Thoracic aorta (tissue), 2 donors: Measurements from ENCODE around the gene PREPL. TPM values are rescaled to one million over a fixed set of nuclear protein-coding genes. Genes with fewer than 3 reads are reported as not detected.

ENCODE experiments used
- ATAC-seq: fragments of 150-250 bp; one replicate; pipeline ENCODE4 v1.8.0; 2017; ENCODE audit warnings: low read depth; ENCODE audit not compliant: insufficient number of reproducible peaks, low FRiP score
- DNase-seq: peaks from one replicate; pipeline ENCODE4 v3.0.0-alpha.2; 2020; ENCODE audit warnings: low spot score
- H3K27ac ChIP-seq, 2 donors: fragments of 200-600 bp; sonication (generic); 1 replicate in 1 of 2; 2 replicates in 1 of 2; pipeline ENCODE4 v1.5.1; 2016; ENCODE audit warnings: mild to moderate bottlenecking in 2 of 2, moderate library complexity in 2 of 2
- H3K27me3 ChIP-seq: fragments of 200-600 bp; sonication (generic); replicated peaks from 2 replicates; pipeline ENCODE4 v1.6.0; 2016; ENCODE audit warnings: mild to moderate bottlenecking; ENCODE audit not compliant: insufficient read depth
- H3K36me3 ChIP-seq: fragments of 200-600 bp; sonication (generic); one replicate; pipeline ENCODE4 v1.5.1; 2016
- H3K4me1 ChIP-seq, 2 donors: fragments of 200-600 bp; sonication (generic); 1 replicate in 1 of 2; 2 replicates in 1 of 2; pipeline versions ENCODE4 v1.5.1 to v1.6.0; 2016; ENCODE audit warnings: low read depth in 2 of 2, mild to moderate bottlenecking in 1 of 2; ENCODE audit not compliant: control insufficient read depth in 1 of 2
- H3K4me3 ChIP-seq: fragments of 200-600 bp; sonication (generic); 2 replicates; pipeline ENCODE4 v1.5.1; 2016; ENCODE audit warnings: mild to moderate bottlenecking
- H3K9me3 ChIP-seq: fragments of 200-600 bp; sonication (generic); 2 replicates; pipeline ENCODE4 v1.5.1; 2016
- total RNA-seq, 2 donors: library from RNA; depleted of rRNA; stranded (reverse); fragments of >200 nt; gene quantifications; one replicate each; pipeline versions ENCODE4 v1.1.0 to v1.2.3, GENCODE V29; 2016
- TF ChIP-seq, protein P1 (sequence below): fragments of 200-600 bp; sonication (generic); IDR thresholded peaks from one replicate; pipeline ENCODE4 v1.5.1; 2019; ENCODE audit warnings: antibody characterized with exemption

Gene PREPL
- total RNA-seq, 2 donors from 2014 or later, result 56.0 to 65.2 TPM

DNA sequence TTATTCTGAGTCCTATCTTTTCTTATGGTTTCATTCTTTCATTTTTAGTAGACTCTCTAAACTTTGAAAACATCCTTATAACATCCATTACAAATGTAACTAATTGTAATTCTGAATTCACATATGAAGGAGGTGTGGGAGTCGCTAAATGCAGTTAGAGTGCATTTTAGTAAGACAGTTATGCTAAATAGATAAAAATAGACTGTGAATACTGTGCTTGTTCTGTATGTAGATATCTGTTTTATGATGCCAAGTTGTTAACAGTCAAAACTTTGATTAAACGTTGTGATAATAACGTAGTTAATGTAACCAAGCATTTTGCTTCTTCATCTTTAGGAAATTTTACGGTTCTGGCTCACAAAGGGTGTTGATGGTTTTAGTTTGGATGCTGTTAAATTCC lies 61.7 kb downstream of the PREPL start:
- no peak for ATAC-seq
- no peaks in the 10 kb centered on the region for H3K27me3 ChIP-seq
- DNase-seq, result no peak
- TF ChIP-seq, protein P1, sequence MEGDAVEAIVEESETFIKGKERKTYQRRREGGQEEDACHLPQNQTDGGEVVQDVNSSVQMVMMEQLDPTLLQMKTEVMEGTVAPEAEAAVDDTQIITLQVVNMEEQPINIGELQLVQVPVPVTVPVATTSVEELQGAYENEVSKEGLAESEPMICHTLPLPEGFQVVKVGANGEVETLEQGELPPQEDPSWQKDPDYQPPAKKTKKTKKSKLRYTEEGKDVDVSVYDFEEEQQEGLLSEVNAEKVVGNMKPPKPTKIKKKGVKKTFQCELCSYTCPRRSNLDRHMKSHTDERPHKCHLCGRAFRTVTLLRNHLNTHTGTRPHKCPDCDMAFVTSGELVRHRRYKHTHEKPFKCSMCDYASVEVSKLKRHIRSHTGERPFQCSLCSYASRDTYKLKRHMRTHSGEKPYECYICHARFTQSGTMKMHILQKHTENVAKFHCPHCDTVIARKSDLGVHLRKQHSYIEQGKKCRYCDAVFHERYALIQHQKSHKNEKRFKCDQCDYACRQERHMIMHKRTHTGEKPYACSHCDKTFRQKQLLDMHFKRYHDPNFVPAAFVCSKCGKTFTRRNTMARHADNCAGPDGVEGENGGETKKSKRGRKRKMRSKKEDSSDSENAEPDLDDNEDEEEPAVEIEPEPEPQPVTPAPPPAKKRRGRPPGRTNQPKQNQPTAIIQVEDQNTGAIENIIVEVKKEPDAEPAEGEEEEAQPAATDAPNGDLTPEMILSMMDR, result no peak
- H3K4me1 ChIP-seq, result peaks cover 9 to 18% of the 10 kb centered on the region in 2 donors
- H3K4me3 ChIP-seq, result no peak overlapping the region
- H3K27ac ChIP-seq, result no peak overlapping the region
- no peaks in the 10 kb centered on the region for H3K36me3 ChIP-seq
- H3K9me3 ChIP-seq, result no peaks in the 10 kb centered on the region

DNA sequence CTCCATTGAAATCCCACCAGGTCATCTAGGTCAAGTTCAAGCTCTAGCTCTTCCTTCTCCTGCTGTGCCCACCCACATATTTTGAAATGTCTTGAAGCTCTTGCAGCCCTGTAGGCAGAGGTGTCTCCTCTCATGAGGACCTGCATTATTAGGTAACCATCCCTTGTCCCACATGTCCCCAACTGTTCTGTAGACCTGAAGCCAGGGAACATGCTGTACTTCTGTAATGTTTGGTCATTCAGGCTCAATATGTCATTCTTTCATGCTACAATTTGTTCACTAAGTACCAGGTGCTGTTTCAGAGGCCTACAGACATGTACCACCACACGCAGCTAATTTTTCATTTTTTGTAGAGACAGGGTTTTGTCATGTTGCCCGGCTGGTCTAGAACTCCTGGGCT lies 63.9 kb downstream of the PREPL start:
- Histone ChIP-seq H3K27me3 (no peaks in the 10 kb centered on the region), H3K36me3 (no peaks in the 10 kb centered on the region), H3K4me1 (peaks cover 9 to 23% of the 10 kb centered on the region in 2 donors), H3K9me3 (no peaks in the 10 kb centered on the region), H3K4me3 (no peak overlapping the region), H3K27ac (no peak overlapping the region)
- TF ChIP-seq, protein P1, result no peak
- no peak for DNase-seq
- no peak for ATAC-seq

- no peaks in the 10 kb centered on the region for H3K36me3 ChIP-seq
- no peak for DNase-seq
These were observed 64.6 kb downstream of the PREPL start for GRCh38 chr2:44296653-44297052.

DNA sequence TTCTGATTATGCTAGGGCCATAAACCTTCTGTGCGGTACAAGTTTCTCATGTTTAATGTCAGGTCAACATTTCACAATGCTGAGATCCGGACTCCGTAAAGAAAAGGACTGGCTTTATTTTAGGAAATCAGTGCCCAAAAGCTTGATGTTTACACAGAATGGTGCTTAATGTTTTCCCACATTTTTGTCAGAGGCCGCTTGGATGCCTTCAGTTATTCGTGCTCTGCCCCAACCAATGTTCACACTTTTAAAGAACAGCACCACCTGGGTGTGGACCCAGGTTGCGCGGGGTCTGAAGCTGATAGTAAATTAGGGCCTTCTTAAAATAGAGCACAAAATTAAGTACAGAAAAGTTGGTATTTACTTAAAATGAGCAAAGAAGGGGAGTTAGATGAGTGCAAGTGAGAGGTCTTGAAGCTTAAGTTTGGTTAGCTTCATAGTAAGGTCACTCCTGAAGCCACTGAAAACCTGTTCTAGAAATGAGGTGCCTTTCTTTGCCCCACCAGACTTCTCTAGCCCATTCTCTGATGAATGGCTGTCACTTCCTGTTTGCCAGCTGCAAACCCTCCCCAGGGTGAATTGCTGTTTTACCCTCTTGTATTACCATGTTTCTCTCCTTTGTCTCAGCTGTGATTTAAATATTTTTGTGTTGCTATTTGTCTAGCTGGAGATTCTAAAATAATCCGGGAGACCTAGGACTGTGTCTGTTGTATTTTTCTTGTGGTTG lies 65.5 kb downstream of the PREPL start:
- ATAC-seq (no peak), DNase-seq (no peak)
- H3K27me3 ChIP-seq, result no peaks in the 10 kb centered on the region
- H3K36me3 ChIP-seq, result no peaks in the 10 kb centered on the region
- no peak overlapping the region for H3K4me3 ChIP-seq
- peaks cover 21 to 39% of the 10 kb centered on the region in 2 donors for H3K4me1 ChIP-seq
- H3K9me3 ChIP-seq, result no peaks in the 10 kb centered on the region
- TF ChIP-seq, protein P1, result no peak
- peak overlapping the region; percentile 53 to 55 for H3K27ac ChIP-seq

More at GRCh38 chr2:44296653-44297052, 64.6 kb downstream of the PREPL start:
- Histone ChIP-seq H3K27me3 (no peaks in the 10 kb centered on the region), H3K27ac (no peak overlapping the region), H3K4me3 (no peak overlapping the region), H3K4me1 (peaks cover 15 to 30% of the 10 kb centered on the region in 2 donors), H3K9me3 (no peaks in the 10 kb centered on the region)
- no peak for ATAC-seq
- TF ChIP-seq, protein P1, result no peak

DNA sequence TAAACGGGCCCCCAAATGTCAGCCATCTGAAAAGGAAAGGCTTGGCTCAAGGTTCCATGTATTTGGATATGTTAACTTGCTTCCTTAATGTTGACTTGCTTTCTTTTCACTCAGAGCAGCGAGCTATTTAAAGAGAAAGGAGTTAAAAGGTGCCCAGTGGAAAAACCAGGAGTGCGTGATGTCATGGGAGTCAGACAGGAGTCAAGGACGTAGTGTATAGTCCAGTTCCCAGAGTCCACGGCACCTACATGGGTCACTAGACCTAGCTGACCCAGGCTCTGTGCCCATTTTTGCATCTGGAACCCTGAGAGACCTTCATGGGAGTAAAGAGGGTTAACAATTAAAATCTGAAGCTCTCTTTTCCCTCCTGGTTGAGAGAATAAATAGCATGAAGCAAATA lies 66.2 kb downstream of the PREPL start:
- TF ChIP-seq, protein P1, result no peak
- H3K9me3 ChIP-seq, result no peaks in the 10 kb centered on the region
- no peak overlapping the region for H3K4me3 ChIP-seq
- ATAC-seq (no peak), DNase-seq (no peak)
- peaks cover 21 to 44% of the 10 kb centered on the region in 2 donors for H3K4me1 ChIP-seq
- H3K36me3 ChIP-seq, result no peaks in the 10 kb centered on the region
- H3K27ac ChIP-seq, result peak overlapping the region; percentile 53 to 55
- no peaks in the 10 kb centered on the region for H3K27me3 ChIP-seq
